HUDEP-2 (cell line): Measurements from ENCODE around the gene ACTR2.
"Not testable (repeated sequence)": the region's sequence is repeated elsewhere in the genome, so short reads cannot be mapped to it uniquely, and the experiment has no call there.

Experiments used
- DNase-seq, 76 experiments: peaks; one replicate each; lab custom pipeline; 2025; ENCODE audit not compliant: unreplicated experiment in 76 of 76; lab: John Stamatoyannopoulos, UW

The ACTR2 gene

DNA sequence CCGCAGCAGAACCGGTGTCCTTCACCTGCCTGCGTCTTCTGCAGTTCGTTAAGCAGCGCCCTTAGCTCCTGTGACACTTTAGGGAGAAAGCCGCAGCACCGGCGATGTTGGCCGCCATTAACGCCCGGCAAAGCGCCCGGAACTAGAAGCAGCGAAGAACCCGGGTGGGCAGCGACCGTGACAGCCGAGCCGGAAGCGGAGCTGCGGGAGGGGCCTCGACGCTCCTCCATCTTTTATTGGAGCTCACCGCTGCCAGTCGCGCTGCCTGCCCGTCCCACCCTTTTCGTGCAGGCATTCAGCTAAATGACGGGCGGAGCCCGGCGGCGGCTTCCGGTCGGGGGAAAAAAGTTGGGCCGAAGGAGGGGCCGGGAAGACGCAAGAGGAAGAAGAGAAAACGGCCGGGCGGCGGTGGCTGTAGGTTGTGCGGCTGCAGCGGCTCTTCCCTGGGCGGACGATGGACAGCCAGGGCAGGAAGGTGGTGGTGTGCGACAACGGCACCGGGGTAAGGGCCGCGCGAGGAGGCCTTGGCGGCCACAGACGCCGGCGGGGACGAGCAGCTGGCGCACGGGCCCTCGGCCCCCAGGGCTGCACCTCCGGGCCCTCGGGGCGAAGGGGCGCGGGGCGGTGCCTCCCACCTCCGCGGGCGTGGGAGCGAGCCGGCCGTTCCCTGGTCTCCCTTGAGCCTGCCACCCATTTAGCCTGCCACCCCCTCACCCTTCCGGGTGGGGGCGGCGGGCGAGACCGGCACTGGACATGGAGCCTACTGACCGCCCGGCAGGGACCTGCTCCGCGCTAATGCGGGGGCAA is at the start of gene ACTR2:
Gene ACTR2 (plus strand): TSS at position 376 of the 807 bp plus-strand sequence. CDS start 79 bp downstream, at position 455.
- DNase-seq, result peak; percentile 20 to 96 (median 91)

DNA sequence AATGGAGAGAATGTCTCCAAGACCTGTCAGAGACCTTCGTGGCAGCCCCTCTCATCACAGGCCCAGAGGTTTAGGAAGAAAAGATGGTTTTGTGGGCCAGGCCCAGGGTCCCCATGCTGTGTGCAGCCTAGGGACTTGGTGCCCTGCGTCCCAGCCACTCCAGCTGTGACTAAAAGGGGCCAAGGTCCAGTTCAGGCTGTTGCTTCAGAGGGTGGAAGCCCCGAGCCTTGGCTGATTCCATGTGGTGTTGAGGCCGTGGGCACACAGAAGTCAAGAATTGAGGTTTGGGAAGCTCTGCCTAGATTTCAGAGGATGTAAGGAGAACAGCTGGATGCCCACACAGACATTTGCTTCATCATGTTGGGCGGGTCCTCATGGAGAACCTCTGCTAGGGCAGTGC is 45.1 kb upstream of the ACTR2 start:
- no peak for DNase-seq

DNA sequence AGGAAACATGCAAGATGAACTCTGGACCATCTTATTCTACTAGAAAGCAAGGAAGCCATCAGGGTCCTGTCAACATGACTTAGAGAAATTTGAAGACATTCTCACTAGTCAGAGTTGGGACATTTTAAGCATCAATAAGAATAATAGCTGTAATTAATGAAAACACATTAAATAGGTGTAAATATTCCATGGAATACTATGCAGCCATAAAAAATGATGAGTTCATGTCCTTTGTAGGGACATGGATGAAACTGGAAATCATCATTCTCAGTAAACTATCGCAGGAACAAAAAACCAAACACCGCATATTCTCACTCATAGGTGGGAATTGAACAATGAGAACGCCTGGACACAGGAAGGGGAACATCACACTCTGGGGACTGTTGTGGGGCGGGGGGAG is 44.2 kb upstream of the ACTR2 start:
- not testable (repeated sequence) for DNase-seq

DNA sequence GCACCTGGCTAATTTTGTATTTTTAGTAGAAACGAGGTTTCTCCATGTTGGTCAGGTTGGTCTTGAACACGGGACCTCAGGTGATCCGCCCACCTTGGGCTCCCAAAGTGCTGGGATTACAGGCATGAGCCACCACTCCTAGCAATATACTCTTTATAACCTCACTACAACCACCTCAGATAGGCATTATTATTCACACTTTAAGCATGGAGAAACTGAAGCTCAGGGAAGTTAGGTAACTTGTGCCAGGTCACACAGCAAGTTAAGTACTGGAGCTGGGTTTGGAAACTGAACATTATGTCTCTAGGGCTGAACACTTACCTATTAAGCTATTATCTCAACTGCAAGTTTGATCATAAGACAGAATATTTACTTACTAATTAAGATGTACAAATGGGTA is 42.6 kb upstream of the ACTR2 start:
- DNase-seq, result no peak

DNA sequence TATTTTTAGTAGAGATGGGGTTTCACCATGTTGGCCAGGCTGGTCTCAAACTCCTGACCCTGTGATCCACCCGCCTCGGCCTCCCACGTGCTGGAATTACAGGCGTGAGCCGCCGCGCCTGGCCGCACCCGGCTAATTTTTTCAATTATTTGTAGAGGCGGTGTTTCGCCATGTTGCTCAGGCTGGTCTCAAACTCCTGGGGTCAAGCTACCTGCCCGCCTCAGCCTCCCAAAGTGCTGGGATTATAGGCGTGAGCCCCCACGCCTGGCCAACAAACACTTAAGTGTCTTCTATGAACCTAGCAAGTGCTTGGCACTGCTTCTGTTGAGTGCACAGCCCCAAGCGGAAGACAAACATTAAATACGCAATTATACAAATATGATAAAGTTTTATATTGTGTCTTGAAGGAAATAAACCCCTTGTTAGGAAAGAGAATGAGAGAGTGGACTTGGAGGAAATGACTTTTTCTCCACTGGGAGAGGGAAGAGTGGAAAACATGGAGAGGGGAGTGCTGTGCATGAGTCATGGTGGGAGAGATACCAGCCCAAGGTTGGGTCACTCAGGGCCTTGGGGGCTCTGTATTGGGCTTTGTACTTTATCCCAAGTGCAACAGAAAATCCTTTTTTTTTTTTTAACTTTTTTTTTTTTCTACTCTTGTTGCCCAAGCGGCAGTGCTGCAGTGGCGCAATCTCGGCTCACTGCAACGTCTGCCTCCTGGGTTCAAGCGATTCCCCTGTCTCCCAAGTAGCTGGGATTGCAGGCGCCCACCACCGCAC is 41.4 kb upstream of the ACTR2 start:
- DNase-seq, result no peak

DNA sequence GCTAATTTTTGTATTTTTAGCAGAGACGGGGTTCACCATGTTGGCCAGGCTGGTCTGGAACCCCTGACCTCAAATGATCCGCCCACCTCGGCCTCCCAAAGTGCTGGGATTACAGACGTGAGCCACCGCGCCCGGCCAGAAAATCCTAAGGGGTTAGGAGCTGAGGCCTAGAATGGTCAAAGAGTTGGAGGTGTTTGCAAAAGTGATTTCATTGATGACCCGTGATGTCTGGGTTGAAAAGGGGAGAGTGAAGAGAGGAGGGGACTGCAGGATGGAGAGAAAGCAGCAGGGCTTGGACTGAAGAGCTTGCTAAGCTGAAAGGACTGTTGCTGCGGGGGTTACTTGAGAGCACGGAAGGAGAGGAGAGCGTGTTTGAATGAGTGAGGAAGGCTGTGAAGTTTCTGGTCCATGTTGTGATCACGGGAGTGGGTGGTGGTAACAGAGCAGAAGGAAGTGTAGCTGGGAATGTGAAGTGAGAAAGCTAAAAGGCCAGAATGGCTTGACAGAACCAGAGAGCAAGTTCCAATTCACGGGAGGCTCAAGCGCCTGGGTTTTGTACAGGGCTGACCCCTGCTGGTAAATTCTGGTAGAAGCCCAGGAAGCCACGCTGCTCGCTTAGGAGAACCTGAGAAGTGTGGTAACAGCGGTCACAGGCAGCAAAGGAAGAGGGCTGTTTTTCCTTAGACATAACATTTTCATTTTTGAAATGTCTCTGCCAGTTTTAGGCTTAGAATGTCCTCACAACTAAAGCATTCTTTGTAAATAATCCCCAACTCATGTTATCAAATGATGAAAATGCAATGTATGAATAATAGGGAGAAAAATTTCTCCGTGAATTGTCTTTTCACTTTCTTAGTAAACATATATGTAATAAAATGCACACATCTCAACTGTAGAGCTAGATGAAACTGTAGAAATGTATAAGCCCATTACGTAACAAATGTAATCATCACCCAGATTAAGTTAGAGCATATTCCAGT is 40.5 kb upstream of the ACTR2 start:
- DNase-seq, result peak in 64 of 76 experiments; percentile 2 to 75 (median 32)

DNA sequence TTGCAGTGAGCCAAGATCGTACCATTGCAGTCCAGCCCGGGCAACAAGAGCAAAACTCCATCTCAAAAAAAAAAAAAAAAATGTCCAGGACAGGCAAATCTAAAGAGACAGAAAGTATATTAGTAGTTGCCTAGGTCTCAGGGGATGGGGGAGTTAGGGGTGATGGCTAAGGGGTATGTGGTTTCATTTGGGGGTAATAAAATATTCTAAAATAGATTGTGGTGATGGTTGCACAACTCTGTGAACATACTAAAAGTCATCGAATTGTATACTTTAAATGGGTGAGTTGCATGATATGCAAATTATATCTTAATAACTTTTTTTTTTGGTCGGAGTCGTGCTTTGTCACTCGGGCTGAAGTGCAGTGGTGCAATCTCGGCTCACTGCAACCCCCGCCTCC is 34.2 kb upstream of the ACTR2 start:
- no peak for DNase-seq

DNA sequence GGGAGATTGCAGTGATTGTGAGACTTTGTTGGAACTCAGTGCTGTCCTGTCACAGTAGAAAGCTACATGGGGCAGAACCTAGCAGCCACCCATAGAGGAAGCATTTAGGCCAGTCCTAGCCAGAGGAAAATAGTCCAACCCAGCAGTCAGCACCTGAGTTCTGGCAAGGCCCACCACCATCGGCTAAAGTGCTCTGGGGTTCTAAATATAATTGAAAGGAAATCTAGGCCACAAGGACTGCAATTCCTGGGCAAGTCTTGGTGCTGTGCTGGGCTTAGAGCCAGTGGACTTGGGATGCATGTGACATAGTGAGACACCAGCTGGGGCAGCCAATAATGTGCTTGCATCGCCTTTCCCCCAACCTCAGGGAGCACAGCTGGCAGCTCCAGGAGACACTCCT is 28.9 kb upstream of the ACTR2 start:
- no peak for DNase-seq

DNA sequence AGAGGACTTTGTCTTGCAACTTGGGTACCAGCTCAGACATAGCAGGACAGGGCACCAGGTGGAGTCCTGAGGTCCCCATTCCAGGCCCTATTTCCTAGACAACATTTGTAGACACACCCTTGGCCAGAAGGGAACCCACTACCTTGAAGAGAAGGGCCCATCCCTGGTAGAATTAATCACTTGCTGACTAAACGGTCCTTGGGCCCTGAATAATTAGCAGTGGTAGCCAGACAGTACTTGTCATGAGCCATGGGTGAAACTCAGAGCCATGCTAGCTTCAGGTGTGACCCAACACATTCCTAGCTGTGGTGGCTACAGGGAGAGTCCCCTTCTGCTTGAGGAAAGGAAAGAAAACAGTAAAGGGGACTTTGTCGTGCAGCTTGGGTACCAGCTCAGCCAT is 28.5 kb upstream of the ACTR2 start:
- DNase-seq, result no peak

GRCh38 chr2:65199891-65200290 is 27.7 kb upstream of the ACTR2 start:
- DNase-seq, result no peak

- peak in 1 of 76 experiments; percentile 1 for DNase-seq
Observed at GRCh38 chr2:65204461-65205210, 23.0 kb upstream of the ACTR2 start.

DNA sequence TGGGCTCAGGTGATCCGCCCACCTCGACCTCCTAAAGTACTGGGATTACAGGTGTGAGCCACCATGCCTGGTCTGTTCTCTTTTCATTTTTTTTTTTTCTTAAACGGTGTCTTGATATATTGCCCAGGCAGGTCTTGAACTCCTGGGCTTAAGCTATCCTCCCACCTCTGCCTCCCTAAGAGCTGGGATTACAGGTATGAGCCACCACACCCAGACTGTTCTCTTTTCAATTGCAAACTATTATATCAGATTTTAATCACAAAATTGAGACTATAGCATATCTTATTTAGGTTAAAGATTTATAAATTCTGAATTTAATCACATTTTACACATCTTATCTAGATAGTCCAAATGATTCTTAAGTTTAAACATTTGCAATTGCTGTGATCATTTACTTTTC is 15.5 kb upstream of the ACTR2 start:
- DNase-seq, result no peak

- no peak for DNase-seq
Observed at GRCh38 chr2:65212619-65213018, 15.0 kb upstream of the ACTR2 start.

DNA sequence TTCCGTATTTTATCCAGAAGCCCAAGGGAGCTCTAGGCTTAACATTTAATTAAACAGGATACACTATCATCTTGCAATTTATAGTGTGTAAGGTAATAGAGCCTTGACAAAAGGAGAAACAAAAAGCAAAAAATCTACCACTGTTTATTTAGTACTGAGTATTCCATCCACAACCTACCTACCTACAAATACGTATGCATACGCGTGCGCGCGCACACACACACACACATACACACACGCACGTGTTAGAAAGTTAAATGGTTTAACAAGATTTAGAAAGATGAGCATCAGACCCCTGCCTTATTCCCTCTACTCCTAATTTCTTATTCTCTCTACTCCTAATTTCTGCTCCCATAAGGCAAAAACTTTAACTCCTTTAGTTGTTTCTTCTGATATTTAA is 14.6 kb upstream of the ACTR2 start:
- no peak for DNase-seq

- no peak for DNase-seq
Observed at GRCh38 chr2:65214361-65214760, 13.3 kb upstream of the ACTR2 start.

DNA sequence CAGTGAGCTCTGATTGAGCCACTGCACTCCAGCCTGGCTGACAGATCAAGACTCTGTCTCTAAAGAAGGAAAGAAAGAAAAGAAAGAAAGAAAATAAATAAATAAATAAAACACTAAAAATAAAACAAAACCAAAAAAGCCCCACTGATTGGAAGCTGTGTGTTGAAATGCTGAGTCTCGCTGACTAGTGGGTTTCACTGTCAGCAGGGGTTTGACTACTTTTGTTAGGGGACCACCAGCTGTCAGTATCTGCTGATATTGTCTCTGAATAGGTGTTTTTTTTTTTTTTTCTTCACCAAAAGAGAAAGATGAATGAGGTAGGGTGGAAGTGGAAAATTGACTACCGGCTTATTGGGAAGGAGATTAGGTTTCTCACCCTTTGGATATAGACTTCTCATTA is 12.8 kb upstream of the ACTR2 start:
- no peak for DNase-seq

DNA sequence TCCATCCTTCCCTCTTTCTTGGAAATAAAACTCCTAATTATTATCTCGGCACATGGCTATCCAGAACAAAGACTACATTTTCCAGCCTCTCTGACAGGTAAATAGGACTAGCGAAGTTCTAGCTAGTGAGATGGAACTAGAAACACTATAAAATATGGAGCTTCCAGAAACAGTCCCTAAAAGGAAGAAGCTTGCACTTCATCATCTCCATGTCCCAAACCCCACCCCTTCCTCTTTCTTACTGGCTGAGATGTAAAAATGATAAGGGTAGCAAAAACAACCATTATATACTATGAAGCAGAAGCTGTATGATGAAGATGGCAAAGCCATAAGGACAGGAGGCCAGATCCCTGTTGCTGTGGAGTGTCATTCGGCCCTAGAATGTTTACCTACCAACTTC is 11.7 kb upstream of the ACTR2 start:
- DNase-seq, result no peak

DNA sequence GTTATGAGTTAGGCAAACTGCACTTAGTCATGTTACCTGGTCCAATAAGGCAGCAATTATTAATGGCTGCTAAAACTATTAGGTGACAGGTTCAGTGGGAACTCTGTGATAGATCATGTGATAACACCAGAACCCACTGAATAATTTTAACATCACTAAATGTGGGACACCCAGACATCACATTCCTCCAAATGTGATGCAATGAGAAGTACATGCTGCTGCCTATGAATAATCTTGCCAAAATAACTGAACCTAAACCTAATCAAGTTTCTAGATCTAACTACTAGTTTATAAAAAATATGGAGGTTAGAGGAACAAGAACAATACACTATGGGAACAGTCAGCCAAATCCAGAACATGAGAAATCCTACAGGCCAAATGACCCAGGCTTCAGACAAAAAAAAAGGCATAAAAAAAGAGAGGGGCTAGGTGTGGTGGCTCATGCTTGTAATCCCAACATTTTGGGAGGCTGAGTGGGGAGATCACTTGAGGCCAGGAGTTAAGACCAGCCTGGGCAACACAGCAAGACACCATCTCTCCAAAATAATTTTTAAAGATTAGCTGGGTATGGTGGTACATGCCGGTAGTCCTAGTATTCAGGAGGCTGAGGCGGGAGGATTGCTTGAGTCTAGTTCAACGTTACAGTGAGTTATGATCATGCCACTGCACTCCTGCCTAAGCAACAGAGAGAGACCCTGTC is 7.0 kb upstream of the ACTR2 start:
- no peak for DNase-seq

DNA sequence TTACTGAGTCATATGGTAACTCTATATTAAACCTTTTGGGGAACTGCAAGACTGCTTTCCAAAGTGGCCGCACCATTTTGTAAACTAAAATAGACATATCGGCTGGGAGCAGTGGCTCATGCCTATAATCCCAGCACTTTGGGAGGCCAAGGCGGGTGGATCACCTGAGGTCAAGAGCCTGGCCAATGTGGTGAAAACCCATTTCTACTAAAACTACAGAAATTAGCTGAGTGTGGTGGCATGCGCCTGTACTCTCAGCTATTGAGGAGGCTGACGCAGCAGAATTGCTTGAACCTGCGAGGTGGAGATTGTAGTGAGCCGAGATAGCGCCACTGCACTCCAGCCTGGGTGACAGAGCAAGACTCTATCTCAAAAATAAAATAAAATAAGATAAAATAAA is 6.4 kb upstream of the ACTR2 start:
- not testable (repeated sequence) for DNase-seq
